Activated CD8-positive, alpha-beta T cell treated with anti-CD3 and anti-CD28 coated beads for 36 hours (primary cell): ENCODE data around the gene ADARB2. TPM values are rescaled to one million over a fixed set of nuclear protein-coding genes. Genes with fewer than 3 reads are reported as not detected.

Source experiments
- ATAC-seq: fragments of 200-7000 bp; cut with Tn5 transposase; one replicate; pipeline ENCODE4 v1.10.0; 2021; ENCODE audit warnings: mild to moderate bottlenecking, moderate library complexity
- CTCF ChIA-PET: fragments of 350-600 bp; sonication (Branson Sonifier 250); formaldehyde crosslinking; loops from one replicate; lab custom pipeline; 2021; ENCODE audit warnings: antibody characterized with exemption; lab: Charles Lee
- POLR2A ChIA-PET: fragments of 350-600 bp; sonication (Branson Sonifier 250); formaldehyde crosslinking; loops from one replicate; lab custom pipeline; 2021; ENCODE audit warnings: antibody characterized with exemption; lab: Charles Lee
- DNase-seq: peaks from one replicate; pipeline ENCODE4 v3.0.0-alpha.2; 2020
- H3K27ac Mint-ChIP-seq: one replicate; pipeline ENCODE4 v1.8.0; 2021; ENCODE audit warnings: mild to moderate bottlenecking, mixed read lengths
- H3K27me3 Mint-ChIP-seq: one replicate; pipeline ENCODE4 v1.8.0; 2021; ENCODE audit warnings: mixed read lengths
- H3K36me3 Mint-ChIP-seq: one replicate; pipeline ENCODE4 v1.8.0; 2021; ENCODE audit warnings: low read depth, mixed read lengths
- H3K4me1 Mint-ChIP-seq: one replicate; pipeline ENCODE4 v1.8.0; 2021; ENCODE audit warnings: low read depth, mixed read lengths
- H3K4me3 Mint-ChIP-seq: one replicate; pipeline ENCODE4 v1.8.0; 2021; ENCODE audit warnings: mild to moderate bottlenecking, moderate library complexity, mixed read lengths
- H3K9me3 Mint-ChIP-seq: one replicate; pipeline ENCODE4 v1.8.0; 2021; ENCODE audit warnings: mixed read lengths
- CTCF ChIP-seq: fragments of 200-600 bp; IDR thresholded peaks from one replicate; pipeline ENCODE4 v1.8.0; 2022; ENCODE audit warnings: antibody characterized with exemption, mild to moderate bottlenecking
- intact Hi-C: fragments of 100-400 bp; cut with micrococcal nuclease; formaldehyde crosslinking; loops from one replicate; pipeline ENCODE4 v1.10.0; 2022
- total RNA-seq, 2 experiments: library from RNA; stranded (reverse); gene quantifications; one replicate each; pipeline ENCODE4 v1.2.3, GENCODE V29; 2021

ADARB2 gene
- total RNA-seq, 2 experiments from 2014 or later = 1.3 to 1.6 TPM

DNA sequence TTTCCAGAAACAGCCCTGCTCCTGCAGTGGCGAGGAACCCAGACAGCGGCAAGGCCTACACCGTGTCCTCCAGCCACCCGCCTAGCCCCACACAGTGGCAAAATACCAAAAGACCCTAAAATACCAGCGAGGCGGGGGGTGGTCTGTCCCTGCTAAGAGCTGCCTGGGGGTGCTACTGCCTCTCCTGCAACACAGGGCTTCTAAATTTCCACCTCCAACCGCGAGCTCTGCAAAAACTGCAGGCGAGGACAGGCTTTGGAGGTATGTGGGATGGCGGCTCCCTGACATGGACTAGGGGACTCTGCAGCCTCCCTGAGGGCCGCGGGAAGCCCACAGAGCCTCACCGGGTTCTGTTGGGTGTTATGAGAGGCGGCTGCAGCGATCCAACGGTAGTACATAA is 558.8 kb downstream of the ADARB2 start:
- DNase-seq (no peak), ATAC-seq (no peak)
- TF ChIP-seq CTCF = no peak
- POLR2A ChIA-PET = no interaction called here
- Mint-ChIP-seq H3K9me3 (no peaks in the 10 kb centered on the region), H3K27ac (no peak overlapping the region), H3K27me3 (no peaks in the 10 kb centered on the region), H3K4me1 (no peaks in the 10 kb centered on the region), H3K4me3 (no peak overlapping the region), H3K36me3 (no peaks in the 10 kb centered on the region)
- intact Hi-C loops = no loop called here
- CTCF ChIA-PET = no interaction called here

GRCh38 chr10:1177936-1178335 is 559.4 kb downstream of the ADARB2 start:
- no peaks in the 10 kb centered on the region for H3K27me3 Mint-ChIP-seq

GRCh38 chr10:1175956-1176565 is 561.3 kb downstream of the ADARB2 start:
- H3K27ac Mint-ChIP-seq = no peak overlapping the region
- no peaks in the 10 kb centered on the region for H3K9me3 Mint-ChIP-seq
- intact Hi-C loops = no loop called here
- no peak for TF ChIP-seq CTCF
- no peaks in the 10 kb centered on the region for H3K4me1 Mint-ChIP-seq
- no peaks in the 10 kb centered on the region for H3K36me3 Mint-ChIP-seq
- DNase-seq = no peak
- ChIA-PET POLR2A (no interaction called here), CTCF (no interaction called here)
- H3K4me3 Mint-ChIP-seq = no peak overlapping the region
- H3K27me3 Mint-ChIP-seq = no peaks in the 10 kb centered on the region
- ATAC-seq = no peak

More at GRCh38 chr10:1177936-1178335, 559.4 kb downstream of the ADARB2 start:
- ATAC-seq = no peak
- no peak for DNase-seq
- Mint-ChIP-seq H3K9me3 (no peaks in the 10 kb centered on the region), H3K4me1 (no peaks in the 10 kb centered on the region), H3K36me3 (no peaks in the 10 kb centered on the region), H3K27ac (no peak overlapping the region), H3K4me3 (no peak overlapping the region)
- intact Hi-C loops = no loop called here
- ChIA-PET POLR2A (no interaction called here), CTCF (no interaction called here)
- no peak for TF ChIP-seq CTCF

- TF ChIP-seq CTCF = no peak
- no peak for DNase-seq
Measured at GRCh38 chr10:1174022-1174421, 563.3 kb downstream of the ADARB2 start.

GRCh38 chr10:1173091-1173490 is 564.2 kb downstream of the ADARB2 start:
- no peaks in the 10 kb centered on the region for H3K4me1 Mint-ChIP-seq
- no peaks in the 10 kb centered on the region for H3K27me3 Mint-ChIP-seq
- no peak overlapping the region for H3K27ac Mint-ChIP-seq
- intact Hi-C loops = no loop called here
- H3K36me3 Mint-ChIP-seq = no peaks in the 10 kb centered on the region
- CTCF ChIA-PET = no interaction called here
- DNase-seq (no peak), ATAC-seq (no peak)
- no peak for TF ChIP-seq CTCF
- H3K9me3 Mint-ChIP-seq = no peaks in the 10 kb centered on the region
- H3K4me3 Mint-ChIP-seq = no peak overlapping the region
- POLR2A ChIA-PET = no interaction called here

More at GRCh38 chr10:1174022-1174421, 563.3 kb downstream of the ADARB2 start:
- POLR2A ChIA-PET = no interaction called here
- CTCF ChIA-PET = no interaction called here
- H3K9me3 Mint-ChIP-seq = no peaks in the 10 kb centered on the region
- H3K4me3 Mint-ChIP-seq = no peak overlapping the region
- intact Hi-C loops = no loop called here
- no peak overlapping the region for H3K27ac Mint-ChIP-seq
- no peaks in the 10 kb centered on the region for H3K36me3 Mint-ChIP-seq
- H3K4me1 Mint-ChIP-seq = no peaks in the 10 kb centered on the region
- ATAC-seq = no peak
- H3K27me3 Mint-ChIP-seq = no peaks in the 10 kb centered on the region
